Cardiac muscle cell (in vitro differentiated cells and primary cell): ENCODE results near the gene C3orf70. TPM values are rescaled to one million over a fixed set of nuclear protein-coding genes. Genes with fewer than 3 reads are reported as not detected.

Experiments used
- DNase-seq, 2 donors: peaks; one replicate each; pipeline versions ENCODE4 v3.0.0 to v3.0.0-alpha.2; 2010 to 2017; ENCODE audit warnings: low read depth in 1 of 2, low spot score in 1 of 2
- H3K27ac ChIP-seq: fragments of 200-600 bp; sonication (generic); 2 replicates; pipeline ENCODE4 v1.5.1; 2016
- H3K27me3 ChIP-seq: fragments of 200-600 bp; sonication (generic); 2 replicates; pipeline ENCODE4 v1.6.0; 2016; ENCODE audit warnings: control low read depth
- H3K36me3 ChIP-seq: fragments of 200-600 bp; sonication (generic); 2 replicates; pipeline ENCODE4 v1.5.1; 2016; ENCODE audit warnings: control low read depth
- H3K4me1 ChIP-seq: fragments of 200-600 bp; sonication (generic); 2 replicates; pipeline ENCODE4 v1.8.1; 2017; ENCODE audit warnings: low read depth, mild to moderate bottlenecking, mixed run types
- H3K4me3 ChIP-seq: fragments of 200-600 bp; sonication (generic); 2 replicates; pipeline ENCODE4 v1.5.1; 2016; ENCODE audit warnings: mild to moderate bottlenecking
- H3K9me3 ChIP-seq: fragments of 200-600 bp; sonication (generic); 2 replicates; pipeline ENCODE4 v1.5.1; 2017; ENCODE audit warnings: low read depth, mild to moderate bottlenecking, control low read depth
- polyA plus RNA-seq: library from polyadenylated mRNA; unstranded; fragments of >200 nt; fragmentation: Nextera tagmentation; extraction: Ambion mirVana; gene quantifications from 2 replicates; pipeline ENCODE4 v1.2.1, GENCODE V29; 2016
- total RNA-seq: library from RNA; depleted of rRNA; stranded (reverse); fragments of >200 nt; gene quantifications from 2 replicates; pipeline ENCODE4 v1.2.3, GENCODE V29; 2016
- TF ChIP-seq, protein P1 (sequence below): IDR thresholded peaks from 2 replicates; pipeline ENCODE4 v1.5.1; 2012; ENCODE audit warnings: low read depth, mild to moderate bottlenecking, low read length

Gene C3orf70
- total and polyA plus RNA-seq, 2 experiments from 2014 or later, result 0.42 to 0.55 TPM

DNA sequence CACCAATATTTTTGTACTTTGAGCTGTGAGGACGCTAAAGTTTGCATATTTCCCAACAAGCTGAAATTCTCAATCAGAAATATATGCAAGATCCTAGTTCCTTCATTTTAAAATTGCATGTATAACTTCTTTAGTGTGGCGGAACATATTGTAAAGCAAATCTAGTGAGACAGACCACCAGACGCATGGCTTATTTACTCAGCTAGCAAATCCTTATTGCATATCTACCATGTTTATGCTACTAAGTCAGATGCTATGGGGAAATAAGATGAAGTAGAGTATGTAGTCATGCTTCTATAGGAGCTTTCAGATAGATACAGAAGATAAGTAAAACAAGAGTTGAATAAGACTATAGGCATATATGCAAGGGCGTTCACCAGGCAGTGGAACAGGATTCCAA, 62.0 kb downstream of the C3orf70 start:
- no peak for DNase-seq
- peaks cover 17% of the 10 kb centered on the region for H3K4me1 ChIP-seq
- no peaks in the 10 kb centered on the region for H3K27me3 ChIP-seq
- H3K4me3 ChIP-seq, result no peak overlapping the region
- no peak overlapping the region for H3K27ac ChIP-seq
- H3K36me3 ChIP-seq, result no peaks in the 10 kb centered on the region
- TF ChIP-seq, protein P1, sequence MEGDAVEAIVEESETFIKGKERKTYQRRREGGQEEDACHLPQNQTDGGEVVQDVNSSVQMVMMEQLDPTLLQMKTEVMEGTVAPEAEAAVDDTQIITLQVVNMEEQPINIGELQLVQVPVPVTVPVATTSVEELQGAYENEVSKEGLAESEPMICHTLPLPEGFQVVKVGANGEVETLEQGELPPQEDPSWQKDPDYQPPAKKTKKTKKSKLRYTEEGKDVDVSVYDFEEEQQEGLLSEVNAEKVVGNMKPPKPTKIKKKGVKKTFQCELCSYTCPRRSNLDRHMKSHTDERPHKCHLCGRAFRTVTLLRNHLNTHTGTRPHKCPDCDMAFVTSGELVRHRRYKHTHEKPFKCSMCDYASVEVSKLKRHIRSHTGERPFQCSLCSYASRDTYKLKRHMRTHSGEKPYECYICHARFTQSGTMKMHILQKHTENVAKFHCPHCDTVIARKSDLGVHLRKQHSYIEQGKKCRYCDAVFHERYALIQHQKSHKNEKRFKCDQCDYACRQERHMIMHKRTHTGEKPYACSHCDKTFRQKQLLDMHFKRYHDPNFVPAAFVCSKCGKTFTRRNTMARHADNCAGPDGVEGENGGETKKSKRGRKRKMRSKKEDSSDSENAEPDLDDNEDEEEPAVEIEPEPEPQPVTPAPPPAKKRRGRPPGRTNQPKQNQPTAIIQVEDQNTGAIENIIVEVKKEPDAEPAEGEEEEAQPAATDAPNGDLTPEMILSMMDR, result no peak
- H3K9me3 ChIP-seq, result no peaks in the 10 kb centered on the region

DNA sequence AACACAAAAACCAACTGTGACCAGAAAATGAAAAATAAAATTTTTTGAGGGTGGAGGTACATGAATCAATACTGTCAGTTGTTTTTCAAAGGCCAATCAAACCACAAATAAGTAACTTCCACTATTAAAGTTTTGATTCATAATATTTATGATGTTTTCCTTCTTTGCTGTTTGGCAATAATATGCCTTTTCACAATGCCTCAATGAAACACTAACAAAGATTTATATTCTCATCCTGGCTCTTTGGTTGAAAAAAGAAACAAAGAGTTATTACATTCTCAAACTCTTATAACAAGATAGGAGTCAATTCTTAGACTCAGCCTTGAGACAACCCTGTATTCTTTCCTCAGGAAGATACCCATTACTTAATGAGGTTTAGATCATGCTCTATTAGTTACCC, 63.1 kb downstream of the C3orf70 start:
- H3K4me1 ChIP-seq, result peaks cover 17% of the 10 kb centered on the region
- H3K36me3 ChIP-seq, result no peaks in the 10 kb centered on the region
- TF ChIP-seq, protein P1, result no peak
- DNase-seq, result no peak
- H3K27ac ChIP-seq, result no peak overlapping the region
- no peak overlapping the region for H3K4me3 ChIP-seq
- no peaks in the 10 kb centered on the region for H3K27me3 ChIP-seq
- no peaks in the 10 kb centered on the region for H3K9me3 ChIP-seq

DNA sequence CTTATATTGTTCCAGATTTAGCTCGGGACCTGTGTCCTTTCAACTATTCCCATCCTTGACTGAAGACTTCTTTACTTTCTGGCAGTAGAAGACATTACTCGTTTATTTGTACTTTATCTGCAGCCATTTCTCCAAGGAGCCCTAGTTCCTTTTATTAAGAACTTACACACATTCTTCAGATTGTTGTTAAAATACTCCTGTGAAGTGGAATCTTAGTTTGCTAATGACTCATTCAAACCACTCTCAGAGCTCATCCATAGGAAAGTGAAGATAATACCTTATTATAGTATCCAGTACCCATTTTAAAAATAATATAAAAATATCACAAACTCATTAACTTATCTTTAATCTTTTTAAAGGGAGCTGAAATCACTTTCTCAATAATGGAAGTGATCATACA, 63.5 kb downstream of the C3orf70 start:
- TF ChIP-seq, protein P1, result no peak
- no peaks in the 10 kb centered on the region for H3K9me3 ChIP-seq
- peak in 1 of 2 donors; percentile 24 for DNase-seq

DNA sequence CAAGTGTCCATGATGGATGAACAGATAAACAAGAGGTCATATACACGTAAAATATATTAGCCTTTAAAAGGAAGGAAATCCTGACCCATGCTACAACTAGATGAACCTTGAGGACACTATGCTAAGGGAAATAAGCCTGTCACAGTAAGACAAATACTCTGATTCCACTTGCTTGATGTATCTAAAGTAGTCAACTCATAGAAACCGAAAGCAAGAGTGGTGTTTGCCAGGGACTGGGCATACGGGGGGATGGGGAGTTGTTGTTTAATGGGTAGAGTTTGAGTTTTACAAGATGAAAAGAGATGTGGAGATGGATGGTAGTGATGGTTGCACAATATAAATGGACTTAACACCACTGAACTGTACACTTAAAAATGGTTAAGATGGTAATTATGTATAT, 65.4 kb downstream of the C3orf70 start:
- Histone ChIP-seq H3K4me3 (no peak overlapping the region), H3K4me1 (peaks cover 12% of the 10 kb centered on the region), H3K27ac (no peak overlapping the region), H3K27me3 (no peaks in the 10 kb centered on the region), H3K9me3 (no peaks in the 10 kb centered on the region), H3K36me3 (no peaks in the 10 kb centered on the region)
- no peak for DNase-seq
- TF ChIP-seq, protein P1, result no peak

More for the DNA sequence above, 63.5 kb downstream of the C3orf70 start:
- Histone ChIP-seq H3K27me3 (no peaks in the 10 kb centered on the region), H3K4me3 (no peak overlapping the region), H3K27ac (no peak overlapping the region), H3K4me1 (peaks cover 17% of the 10 kb centered on the region), H3K36me3 (no peaks in the 10 kb centered on the region)

DNA sequence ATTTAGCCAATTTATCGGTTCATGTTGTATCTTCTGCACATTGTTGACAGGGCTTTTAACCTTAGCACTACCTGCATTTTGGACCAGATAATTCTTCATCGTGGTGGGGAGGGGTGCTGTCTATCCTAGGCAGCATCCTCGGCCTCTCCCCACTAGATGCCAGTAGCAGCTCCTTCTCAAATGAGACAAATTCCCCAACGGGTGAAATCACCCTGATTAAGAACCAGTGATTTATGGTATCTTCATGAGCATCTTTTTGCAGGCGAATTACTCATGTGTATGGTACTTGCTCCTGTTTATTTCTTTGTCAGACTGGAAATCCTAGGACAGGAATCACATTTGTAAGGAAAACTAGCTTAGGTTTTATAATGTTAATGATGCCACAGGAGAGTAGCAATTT, 68.0 kb downstream of the C3orf70 start:
- no peaks in the 10 kb centered on the region for H3K27me3 ChIP-seq
- no peak for DNase-seq
- no peaks in the 10 kb centered on the region for H3K36me3 ChIP-seq
- H3K9me3 ChIP-seq, result no peaks in the 10 kb centered on the region
- no peak overlapping the region for H3K4me3 ChIP-seq
- H3K4me1 ChIP-seq, result peaks cover 14% of the 10 kb centered on the region
- TF ChIP-seq, protein P1, result no peak
- no peak overlapping the region for H3K27ac ChIP-seq

DNA sequence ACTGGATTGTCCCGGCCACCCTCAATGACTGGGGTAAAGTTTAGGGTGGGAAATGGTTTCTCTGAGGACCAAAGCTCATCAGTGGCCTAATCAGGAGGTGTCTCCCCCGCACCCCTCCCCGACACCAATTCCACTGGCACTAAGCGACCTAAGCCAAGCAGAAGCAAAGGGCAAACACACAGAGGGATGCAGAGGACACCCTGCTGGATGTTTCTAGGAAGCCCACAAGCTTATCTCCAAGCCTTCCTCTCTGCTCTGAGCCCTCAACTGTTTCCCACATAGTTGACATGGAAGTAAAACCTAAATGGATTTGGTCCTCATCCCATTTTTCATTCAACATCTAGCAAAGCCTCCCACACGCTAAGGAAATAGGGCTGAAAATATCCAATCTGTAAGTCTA, 68.5 kb downstream of the C3orf70 start:
- H3K27ac ChIP-seq, result no peak overlapping the region
- TF ChIP-seq, protein P1, result no peak
- no peak overlapping the region for H3K4me3 ChIP-seq
- H3K36me3 ChIP-seq, result no peaks in the 10 kb centered on the region
- DNase-seq, result no peak
- H3K27me3 ChIP-seq, result no peaks in the 10 kb centered on the region
- peaks cover 16% of the 10 kb centered on the region for H3K4me1 ChIP-seq
- no peaks in the 10 kb centered on the region for H3K9me3 ChIP-seq
